Breast epithelium (tissue), 4 donors: ENCODE data around the gene RNASET2. TPM values are rescaled to one million over a fixed set of nuclear protein-coding genes. Genes with fewer than 3 reads are reported as not detected.
A peak's percentile ranks its signal among the peaks of the same experiment; 100 is the strongest.

ENCODE experiments used
- DNase-seq, 2 donors: peaks; one replicate each; pipeline ENCODE4 v3.0.0-alpha.2; 2019; ENCODE audit warnings: low spot score in 2 of 2
- H3K27ac ChIP-seq, 2 donors: fragments of 200-600 bp; sonication (generic) in 1 of 2; one replicate each; pipeline ENCODE4 v1.5.1; 2016 to 2019; ENCODE audit warnings: mild to moderate bottlenecking in 1 of 2
- H3K27me3 ChIP-seq, 2 donors: fragments of 200-600 bp; sonication (generic) in 1 of 2; one replicate each; pipeline versions ENCODE4 v1.5.1 to v1.6.0; 2017 to 2019; ENCODE audit warnings: control low read depth in 1 of 2, mild to moderate bottlenecking in 1 of 2
- H3K36me3 ChIP-seq: fragments of 200-600 bp; one replicate; pipeline ENCODE4 v1.5.1; 2019
- H3K4me1 ChIP-seq, 2 donors: fragments of 200-600 bp; sonication (generic); one replicate each; pipeline ENCODE4 v1.5.1; 2016 to 2019; ENCODE audit warnings: control low read depth in 1 of 2
- H3K4me3 ChIP-seq, 3 donors: fragments of 200-600 bp; sonication (generic); 1 replicate in 2 of 3; 2 replicates in 1 of 3; pipeline ENCODE4 v1.5.1; 2016 to 2019; ENCODE audit warnings: mild to moderate bottlenecking in 3 of 3, moderate library complexity in 2 of 3
- H3K9me3 ChIP-seq, 2 donors: fragments of 200-600 bp; sonication (generic) in 1 of 2; one replicate each; pipeline ENCODE4 v1.5.1; 2016 to 2019; ENCODE audit warnings: control low read depth in 1 of 2
- POLR2A ChIP-seq: fragments of 450-650 bp; IDR thresholded peaks from one replicate; pipeline ENCODE4 v1.6.1; 2016; ENCODE audit warnings: antibody characterized with exemption, mild to moderate bottlenecking, moderate library complexity
- POLR2AphosphoS5 ChIP-seq, 3 donors: sonication (generic); formaldehyde crosslinking; IDR thresholded peaks; one replicate each; pipeline ENCODE4 v1.6.1; 2017; ENCODE audit warnings: antibody characterized with exemption in 3 of 3
- intact Hi-C: fragments of 100-400 bp; cut with DNase I; formaldehyde crosslinking; loops from one replicate; pipeline ENCODE4 v1.15.1; 2023; ENCODE audit warnings: low total_unique reads
- total RNA-seq, 3 donors: library from RNA; depleted of rRNA; stranded (reverse); fragments of >200 nt; gene quantifications; one replicate each; pipeline ENCODE4 v1.1.0, GENCODE V29; 2016
- TF ChIP-seq, protein P1 (sequence below), 3 donors: fragments of 450-650 bp; IDR thresholded peaks; one replicate each; pipeline ENCODE4 v1.5.1; 2016 to 2017; ENCODE audit warnings: antibody characterized with exemption in 3 of 3, mild to moderate bottlenecking in 3 of 3, moderate library complexity in 3 of 3

RNASET2 gene
- total RNA-seq, 3 donors from 2014 or later, result 35.1 to 82.9 (median 80.6) TPM

DNA sequence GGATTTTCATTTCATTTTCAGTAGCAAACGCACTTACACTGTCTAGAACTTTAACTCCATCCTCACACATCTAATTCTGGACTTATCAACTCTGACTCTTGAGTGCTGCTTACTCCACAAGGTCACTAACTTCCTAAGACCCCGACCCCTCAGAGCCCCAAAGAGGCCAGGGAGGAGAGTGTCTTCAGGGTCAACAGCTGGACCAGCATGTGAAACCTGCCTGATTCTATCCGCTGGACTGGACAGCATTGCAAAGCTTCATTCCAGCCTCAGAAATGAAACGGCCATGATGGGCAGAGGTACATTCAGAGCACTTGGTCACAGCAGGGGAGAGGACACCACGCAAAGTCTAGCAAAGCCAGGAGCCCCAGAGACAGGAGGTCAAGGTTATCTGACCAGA lies 9.1 kb downstream of the RNASET2 start:
- Histone ChIP-seq H3K36me3 (no peaks in the 10 kb centered on the region), H3K4me3 (no peak overlapping the region), H3K27ac (no peak overlapping the region), H3K27me3 (no peaks in the 10 kb centered on the region), H3K9me3 (no peaks in the 10 kb centered on the region), H3K4me1 (no peaks in the 10 kb centered on the region)
- TF ChIP-seq POLR2A (no peak), POLR2AphosphoS5 (IDR thresholded peaks at IDR 0.05) (no peak)
- TF ChIP-seq, protein P1, sequence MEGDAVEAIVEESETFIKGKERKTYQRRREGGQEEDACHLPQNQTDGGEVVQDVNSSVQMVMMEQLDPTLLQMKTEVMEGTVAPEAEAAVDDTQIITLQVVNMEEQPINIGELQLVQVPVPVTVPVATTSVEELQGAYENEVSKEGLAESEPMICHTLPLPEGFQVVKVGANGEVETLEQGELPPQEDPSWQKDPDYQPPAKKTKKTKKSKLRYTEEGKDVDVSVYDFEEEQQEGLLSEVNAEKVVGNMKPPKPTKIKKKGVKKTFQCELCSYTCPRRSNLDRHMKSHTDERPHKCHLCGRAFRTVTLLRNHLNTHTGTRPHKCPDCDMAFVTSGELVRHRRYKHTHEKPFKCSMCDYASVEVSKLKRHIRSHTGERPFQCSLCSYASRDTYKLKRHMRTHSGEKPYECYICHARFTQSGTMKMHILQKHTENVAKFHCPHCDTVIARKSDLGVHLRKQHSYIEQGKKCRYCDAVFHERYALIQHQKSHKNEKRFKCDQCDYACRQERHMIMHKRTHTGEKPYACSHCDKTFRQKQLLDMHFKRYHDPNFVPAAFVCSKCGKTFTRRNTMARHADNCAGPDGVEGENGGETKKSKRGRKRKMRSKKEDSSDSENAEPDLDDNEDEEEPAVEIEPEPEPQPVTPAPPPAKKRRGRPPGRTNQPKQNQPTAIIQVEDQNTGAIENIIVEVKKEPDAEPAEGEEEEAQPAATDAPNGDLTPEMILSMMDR (IDR thresholded peaks at IDR 0.05), result no peak
- intact Hi-C loops, result no loop called here
- DNase-seq, result no peak

DNA sequence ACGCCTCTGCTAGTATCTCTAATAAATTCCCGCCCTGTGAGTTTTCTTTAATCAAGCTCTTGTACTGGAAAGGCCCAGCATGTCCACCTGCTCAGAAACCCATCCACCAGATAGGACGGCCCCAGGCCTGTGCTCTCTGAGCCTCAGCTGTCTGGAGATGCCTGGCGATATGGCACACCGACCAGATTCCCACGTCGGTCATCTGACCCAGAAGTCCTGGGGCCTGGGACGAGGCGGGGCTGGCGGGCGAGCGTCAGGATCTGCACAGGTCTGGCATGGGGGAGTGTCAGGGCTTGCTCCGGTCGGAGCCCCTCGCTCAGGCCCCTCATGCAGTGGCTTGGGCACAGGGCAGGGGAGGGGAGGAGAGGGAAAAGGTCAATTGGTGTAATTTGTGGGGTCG lies 10.2 kb downstream of the RNASET2 start:
- TF ChIP-seq, protein P1 (IDR thresholded peaks at IDR 0.05), result no peak
- TF ChIP-seq POLR2A (no peak), POLR2AphosphoS5 (IDR thresholded peaks at IDR 0.05) (no peak)
- Histone ChIP-seq H3K9me3 (no peaks in the 10 kb centered on the region), H3K27me3 (no peaks in the 10 kb centered on the region), H3K27ac (no peak overlapping the region), H3K4me1 (no peaks in the 10 kb centered on the region), H3K36me3 (no peaks in the 10 kb centered on the region), H3K4me3 (no peak overlapping the region)
- no peak for DNase-seq
- intact Hi-C loops, result no loop called here

DNA sequence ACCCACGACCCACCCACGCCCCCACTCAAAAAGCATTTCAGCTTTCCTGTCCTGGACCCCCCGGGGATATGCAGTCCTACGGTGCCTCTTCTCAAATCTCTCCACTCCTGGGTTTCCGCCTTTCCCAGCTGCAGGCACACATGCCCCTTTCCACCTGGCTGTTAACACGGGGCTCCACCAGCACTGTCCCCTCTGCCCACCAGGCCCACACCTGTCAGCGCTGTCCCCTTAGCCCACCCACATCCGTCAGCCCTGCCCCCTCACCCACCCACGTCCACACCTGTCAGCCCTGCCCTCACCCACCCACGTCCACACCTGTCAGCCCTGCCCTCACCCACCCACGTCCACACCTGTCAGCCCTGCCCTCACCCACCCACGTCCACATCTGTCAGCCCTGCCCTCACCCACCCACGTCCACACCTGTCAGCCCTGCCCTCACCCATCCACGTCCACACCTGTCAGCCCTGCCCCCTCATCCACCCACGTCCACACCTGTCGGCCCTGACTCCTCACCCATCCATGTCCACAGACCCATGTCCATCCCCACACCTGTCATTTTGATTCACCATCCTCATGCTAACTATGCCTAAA lies 11.6 kb downstream of the RNASET2 start:
- Histone ChIP-seq H3K36me3 (no peaks in the 10 kb centered on the region), H3K4me3 (no peak overlapping the region), H3K27me3 (no peaks in the 10 kb centered on the region), H3K4me1 (no peaks in the 10 kb centered on the region), H3K27ac (no peak overlapping the region), H3K9me3 (no peaks in the 10 kb centered on the region)
- no peak for TF ChIP-seq POLR2AphosphoS5 (IDR thresholded peaks at IDR 0.05)
- TF ChIP-seq, protein P1 (IDR thresholded peaks at IDR 0.05), result no peak
- TF ChIP-seq POLR2A, result no peak
- intact Hi-C loops, result no loop called here
- DNase-seq, result no peak

DNA sequence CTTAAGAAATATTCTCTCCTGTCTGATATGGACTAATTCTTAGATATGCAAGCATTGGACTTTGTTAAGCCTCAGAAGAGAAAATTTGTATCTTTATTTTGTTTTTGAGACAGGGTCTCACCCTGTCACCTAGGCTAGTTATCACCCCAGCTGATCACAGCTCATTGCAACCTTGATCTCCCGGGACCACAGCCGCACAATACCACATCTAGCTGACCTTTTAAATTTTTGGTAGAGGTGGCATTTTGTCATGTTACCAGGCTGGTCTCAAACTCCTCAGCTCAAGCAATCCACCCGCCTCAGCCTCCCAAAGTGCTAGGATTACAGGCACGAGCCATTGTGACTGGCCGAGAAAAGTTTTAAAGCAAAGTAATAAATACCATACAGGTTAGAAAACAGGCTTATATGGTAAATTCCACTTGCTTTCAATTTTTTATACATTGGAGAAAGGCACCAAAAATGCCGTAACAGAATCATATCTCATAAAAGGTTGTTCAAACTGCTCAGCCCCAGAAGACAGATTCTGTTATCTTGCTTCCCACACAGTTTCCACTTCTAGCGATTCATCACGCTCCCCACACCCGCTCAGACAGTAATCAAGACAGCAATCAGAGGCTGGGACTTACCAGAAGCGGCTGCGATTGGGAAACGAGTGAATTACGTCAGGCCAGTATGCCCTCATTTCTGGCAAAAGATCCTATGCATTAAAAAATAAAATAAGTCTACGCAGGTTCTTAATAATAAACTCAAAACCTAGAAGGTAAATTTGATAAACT lies 13.8 kb downstream of the RNASET2 start:
- H3K27me3 ChIP-seq, result no peaks in the 10 kb centered on the region
- no peaks in the 10 kb centered on the region for H3K36me3 ChIP-seq
- H3K9me3 ChIP-seq, result no peaks in the 10 kb centered on the region
- TF ChIP-seq, protein P1 (IDR thresholded peaks at IDR 0.05), result no peak
- TF ChIP-seq POLR2AphosphoS5 (IDR thresholded peaks at IDR 0.05) (no peak), POLR2A (no peak)
- no peak overlapping the region for H3K27ac ChIP-seq
- intact Hi-C loops, result no loop called here
- no peaks in the 10 kb centered on the region for H3K4me1 ChIP-seq
- no peak for DNase-seq
- no peak overlapping the region for H3K4me3 ChIP-seq

DNA sequence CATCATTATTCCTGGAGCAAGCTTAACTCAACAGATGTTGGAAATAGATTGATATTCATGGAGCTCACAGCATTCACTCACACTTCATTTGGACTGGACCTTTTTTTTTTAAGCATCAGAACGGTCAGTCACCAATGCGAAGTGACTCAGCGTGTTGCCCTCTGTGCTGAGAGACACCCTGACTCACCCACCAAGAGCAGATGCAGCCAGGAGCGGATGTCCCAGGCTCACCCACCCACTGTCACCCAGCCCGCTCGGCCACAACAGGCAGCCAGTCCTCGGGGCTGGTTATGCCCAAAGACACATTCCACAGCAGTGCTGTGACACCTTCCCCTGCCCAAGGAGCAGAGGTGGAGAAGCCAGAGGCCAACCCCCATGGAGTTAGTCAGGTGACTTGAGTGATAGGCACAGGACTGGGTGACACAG lies 15.7 kb downstream of the RNASET2 start:
- peak in 1 of 2 donors; percentile 14 for DNase-seq
- no peaks in the 10 kb centered on the region for H3K27me3 ChIP-seq

More for the DNA sequence above, 15.7 kb downstream of the RNASET2 start:
- Histone ChIP-seq H3K4me1 (no peaks in the 10 kb centered on the region), H3K36me3 (no peaks in the 10 kb centered on the region), H3K9me3 (no peaks in the 10 kb centered on the region), H3K4me3 (no peak overlapping the region), H3K27ac (no peak overlapping the region)
- intact Hi-C loops, result no loop called here
- no peak for TF ChIP-seq POLR2AphosphoS5 (IDR thresholded peaks at IDR 0.05)
- TF ChIP-seq POLR2A, result no peak
- TF ChIP-seq, protein P1 (IDR thresholded peaks at IDR 0.05), result no peak
